Measurements from ENCODE around the gene LAMA5. TPM values are rescaled to one million over a fixed set of nuclear protein-coding genes. Genes with fewer than 3 reads are reported as not detected.

LAMA5 gene
- total and polyA plus RNA-seq, 8 donors: 41.4 to 278 (median 79.6) TPM

GRCh38 chr20:62314339-62314638 is 52.8 kb downstream of the LAMA5 start:
- peaks cover 55 to 95% (median 91%) of the 10 kb centered on the region in 4 donors for H3K36me3 ChIP-seq
- intact Hi-C loops (cut with DNase I; ENCODE audit: low total_unique reads): no loop called here
- no peak for TF ChIP-seq POLR2A (IDR thresholded peaks at IDR 0.05)
- TF ChIP-seq EP300 (IDR thresholded peaks at IDR 0.05): no peak
- TF ChIP-seq CTCF (IDR thresholded peaks at IDR 0.05): no peak
- no peak for TF ChIP-seq POLR2AphosphoS5 (IDR thresholded peaks at IDR 0.05)
- no peaks in the 10 kb centered on the region for H3K9me3 ChIP-seq
- 79 to 92% (median 91%) methylated on average over 6 to 12 of the region's 12 CpGs for WGBS, 5 donors
- H3K27ac ChIP-seq: no peak overlapping the region
- H3K4me1 ChIP-seq: peaks cover 0 to 5% (median 0%) of the 10 kb centered on the region in 4 donors
- no peak for DNase-seq
- H3K27me3 ChIP-seq: no peaks in the 10 kb centered on the region
- H3K4me3 ChIP-seq: no peak overlapping the region

- Histone ChIP-seq H3K36me3 (peaks cover 60 to 95% (median 91%) of the 10 kb centered on the region in 4 donors), H3K4me1 (peaks cover 0 to 5% (median 0%) of the 10 kb centered on the region in 4 donors), H3K27ac (no peak overlapping the region), H3K9me3 (no peaks in the 10 kb centered on the region), H3K27me3 (no peaks in the 10 kb centered on the region), H3K4me3 (no peak overlapping the region)
- TF ChIP-seq EP300 (IDR thresholded peaks at IDR 0.05) (no peak), CTCF (IDR thresholded peaks at IDR 0.05) (no peak), POLR2A (IDR thresholded peaks at IDR 0.05) (no peak), POLR2AphosphoS5 (IDR thresholded peaks at IDR 0.05) (no peak)
- intact Hi-C loops (cut with DNase I; ENCODE audit: low total_unique reads): no loop called here
- DNase-seq: no peak
- WGBS, 5 donors: 91 to 96% (median 92%) methylated on average over 48 to 55 of the region's 55 CpGs
Observed at GRCh38 chr20:62313460-62314338, 53.4 kb downstream of the LAMA5 start.

GRCh38 chr20:62313021-62313420 is 54.1 kb downstream of the LAMA5 start:
- H3K27ac ChIP-seq: no peak overlapping the region
- no peak for DNase-seq
- peaks cover 67 to 97% (median 94%) of the 10 kb centered on the region in 4 donors for H3K36me3 ChIP-seq
- H3K27me3 ChIP-seq: no peaks in the 10 kb centered on the region
- TF ChIP-seq POLR2AphosphoS5 (IDR thresholded peaks at IDR 0.05) (no peak), CTCF (IDR thresholded peaks at IDR 0.05) (no peak)
- no peak overlapping the region for H3K4me3 ChIP-seq
- H3K9me3 ChIP-seq: no peaks in the 10 kb centered on the region
- 84 to 95% (median 90%) methylated on average over 15 to 26 of the region's 26 CpGs for WGBS, 5 donors
- intact Hi-C loops (cut with DNase I; ENCODE audit: low total_unique reads): no loop called here
- peaks cover 0 to 6% (median 0%) of the 10 kb centered on the region in 4 donors for H3K4me1 ChIP-seq

GRCh38 chr20:62312662-62312977 is 54.5 kb downstream of the LAMA5 start:
- intact Hi-C loops (cut with DNase I; ENCODE audit: low total_unique reads): no loop called here
- DNase-seq: no peak
- H3K27me3 ChIP-seq: no peaks in the 10 kb centered on the region
- H3K9me3 ChIP-seq: no peaks in the 10 kb centered on the region
- no peak overlapping the region for H3K4me3 ChIP-seq
- no peak overlapping the region for H3K27ac ChIP-seq
- peaks cover 0 to 10% (median 0%) of the 10 kb centered on the region in 4 donors for H3K4me1 ChIP-seq
- 85 to 93% (median 89%) methylated on average over 13 to 16 of the region's 16 CpGs for WGBS, 5 donors
- no peak for TF ChIP-seq POLR2A (IDR thresholded peaks at IDR 0.05)
- TF ChIP-seq CTCF (IDR thresholded peaks at IDR 0.05): no peak
- no peak for TF ChIP-seq POLR2AphosphoS5 (IDR thresholded peaks at IDR 0.05)
- no peak for TF ChIP-seq EP300 (IDR thresholded peaks at IDR 0.05)
- H3K36me3 ChIP-seq: peaks cover 71 to 100% (median 97%) of the 10 kb centered on the region in 4 donors

All from stomach (tissue), 9 donors.